ENCODE results near the gene NPL.

NPL gene

DNA sequence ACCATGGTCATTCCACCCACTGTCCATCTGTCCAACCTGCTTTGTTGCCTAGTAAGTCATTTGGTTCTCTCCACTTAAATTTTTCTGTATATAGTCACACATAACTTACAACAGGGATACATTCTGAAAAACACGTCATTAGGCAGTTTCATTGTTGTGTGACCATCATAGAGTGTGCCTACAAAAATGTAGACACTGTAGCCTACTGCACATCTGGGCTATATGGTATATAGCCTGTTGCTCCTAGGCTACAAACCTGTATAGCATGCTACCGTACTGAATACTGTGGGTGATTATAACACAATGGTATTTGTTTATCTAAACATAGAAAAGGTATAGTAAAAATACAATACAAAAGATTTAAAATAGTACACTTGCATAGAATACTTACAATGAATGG lies 10.0 kb upstream of the NPL start:
- no peak for DNase-seq

DNA sequence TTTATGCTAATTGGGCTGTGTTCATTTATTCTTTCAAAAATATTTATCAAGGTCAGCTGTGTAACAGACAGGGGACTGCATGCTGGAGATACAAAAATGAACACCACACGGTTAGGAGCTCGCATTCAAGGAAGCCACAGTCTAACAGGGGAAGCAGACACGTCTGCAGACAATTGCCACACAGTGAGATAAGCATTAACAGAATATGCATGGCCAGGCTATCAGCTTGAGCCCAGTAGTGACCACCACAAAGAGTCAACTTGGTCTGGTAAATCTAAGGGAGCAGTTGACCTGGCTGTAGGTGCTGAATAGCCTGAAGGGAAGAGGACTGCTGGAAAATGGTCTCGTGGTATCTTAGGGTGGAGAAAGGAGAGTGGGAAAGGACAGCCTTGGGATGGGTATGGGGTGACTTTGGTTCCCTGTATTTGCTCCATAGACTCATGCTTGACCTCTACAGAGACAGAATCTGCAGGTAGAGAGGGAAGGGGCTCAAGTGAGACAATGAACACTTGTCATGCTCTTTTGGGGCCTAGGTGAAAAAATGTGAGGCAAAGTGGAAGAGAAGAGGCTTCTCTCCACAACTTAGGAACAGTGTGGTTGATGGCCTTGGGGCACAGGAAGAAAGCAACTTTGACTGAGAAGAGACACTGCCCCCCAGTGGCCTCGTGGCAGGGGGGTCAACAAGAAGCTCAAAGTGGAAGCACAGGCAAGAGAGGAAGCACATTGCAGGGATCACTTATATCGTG lies 7.6 kb upstream of the NPL start:
- peak; percentile 78 for DNase-seq

DNA sequence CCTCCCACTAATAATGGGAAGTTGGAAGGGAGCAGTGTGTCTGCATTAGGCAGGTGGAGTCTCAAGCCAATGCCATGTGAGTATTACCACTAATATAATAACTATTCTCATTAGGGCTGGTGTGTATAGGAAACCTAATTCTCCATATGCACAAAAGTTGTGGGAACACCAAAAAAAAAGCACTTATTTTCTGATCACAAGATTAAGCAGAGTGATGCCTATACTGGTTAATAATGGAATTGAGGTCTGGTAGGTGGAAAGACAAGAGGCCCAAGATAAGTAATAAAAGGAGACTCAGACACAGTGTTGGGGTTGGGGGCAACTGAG lies 7.0 kb upstream of the NPL start:
- no peak for DNase-seq

DNA sequence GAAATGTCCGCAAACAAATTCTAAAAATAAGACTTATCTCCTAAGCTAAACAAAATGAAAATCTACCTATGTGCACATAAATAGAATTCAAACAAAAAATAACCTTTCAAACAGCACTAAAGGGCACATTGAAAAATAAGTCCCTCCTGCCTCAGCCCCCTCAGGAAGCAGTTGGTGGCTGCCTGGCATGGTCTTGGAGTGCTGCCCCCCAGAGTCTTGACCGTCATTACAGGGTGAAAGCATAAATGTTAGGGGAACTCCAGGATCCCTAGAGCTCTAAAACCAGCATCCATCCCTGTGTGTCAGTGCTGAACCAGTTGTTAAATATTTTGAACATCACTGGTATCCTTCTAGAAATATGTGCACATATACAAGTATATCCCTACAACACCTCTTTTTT lies 6.5 kb upstream of the NPL start:
- DNase-seq: no peak

DNA sequence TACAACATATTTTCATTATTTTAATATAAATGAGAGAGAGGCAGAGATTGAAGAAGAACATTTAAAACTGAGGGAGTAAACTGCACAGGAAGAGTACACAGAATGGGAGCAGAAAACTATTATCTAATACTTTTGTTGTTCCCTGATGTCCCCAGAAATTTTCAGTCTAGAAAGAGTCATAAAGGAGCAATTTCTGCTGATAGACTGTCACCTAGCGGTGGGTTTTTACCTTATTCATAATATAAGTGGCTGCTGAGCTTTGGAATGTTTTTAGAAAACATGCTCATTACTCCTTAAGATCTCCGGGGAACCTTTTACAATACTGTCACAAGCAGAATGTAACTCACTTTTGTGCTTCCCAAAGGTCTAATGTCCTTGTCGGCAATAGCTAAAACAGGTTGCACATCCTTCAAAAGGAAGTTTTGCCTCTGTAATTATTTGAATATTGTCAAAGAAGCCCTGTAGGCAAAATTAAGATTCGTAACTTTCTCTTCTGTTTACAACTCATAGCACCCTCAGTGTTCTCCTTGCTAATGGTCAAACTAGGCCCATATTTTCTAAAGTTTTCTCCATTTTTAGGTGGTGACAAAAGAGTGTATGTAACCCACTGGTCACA lies 4.9 kb upstream of the NPL start:
- peak; percentile 62 for DNase-seq

DNA sequence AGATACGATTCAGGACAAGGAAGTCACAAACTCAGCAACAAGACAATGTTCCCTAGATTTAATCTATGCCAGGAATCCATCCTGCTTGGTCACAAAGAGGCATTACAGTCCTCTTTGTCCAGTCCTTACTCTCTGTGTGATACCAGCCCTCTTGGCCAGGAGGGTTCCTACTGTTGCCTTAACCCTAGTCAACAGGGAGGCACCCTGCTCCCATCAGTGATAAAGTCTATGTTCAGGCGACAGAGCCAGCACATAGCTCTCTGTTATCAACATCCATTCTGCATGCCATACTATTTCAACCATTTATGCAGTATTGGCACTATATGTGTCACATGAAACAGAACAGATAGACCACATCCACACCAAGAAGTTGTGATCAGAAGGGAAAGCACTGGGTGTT lies 4.4 kb upstream of the NPL start:
- DNase-seq: no peak

DNA sequence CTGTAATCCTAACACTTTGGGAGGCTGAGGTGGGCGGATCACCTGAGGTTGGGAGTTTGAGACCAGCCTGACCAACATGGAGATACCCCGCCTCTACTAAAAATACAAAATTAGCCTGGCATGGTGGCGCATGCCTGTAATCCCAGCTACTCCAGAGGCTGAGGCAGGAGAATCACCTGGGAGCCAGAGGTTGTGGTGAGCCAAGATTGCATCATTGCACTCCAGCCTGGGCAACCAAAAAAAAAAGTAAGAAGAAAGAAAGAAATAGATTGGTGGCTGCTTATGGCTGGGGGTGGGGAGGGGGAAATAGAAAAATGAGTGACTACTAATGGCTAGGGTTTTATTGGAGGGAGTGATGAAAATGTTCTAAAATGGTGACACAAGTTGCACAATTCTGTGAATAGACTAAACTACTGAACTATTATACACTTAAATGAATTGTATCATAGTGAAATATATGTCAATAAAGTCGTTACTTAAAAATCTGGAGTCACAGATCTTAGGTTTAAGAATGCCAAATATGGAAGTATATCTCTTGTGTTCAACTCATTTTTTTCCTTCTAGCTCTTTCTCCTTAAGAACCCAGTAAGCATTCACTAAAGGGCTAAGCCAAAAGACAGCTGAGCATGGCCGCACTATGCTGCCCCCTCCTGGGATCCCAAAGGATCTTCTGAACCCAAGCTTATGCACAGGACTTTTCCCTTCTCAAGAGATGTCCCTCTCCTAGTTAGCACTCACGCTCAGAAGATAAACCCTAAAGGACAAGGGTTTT lies 3.2 kb upstream of the NPL start:
- DNase-seq: peak; percentile 69

DNA sequence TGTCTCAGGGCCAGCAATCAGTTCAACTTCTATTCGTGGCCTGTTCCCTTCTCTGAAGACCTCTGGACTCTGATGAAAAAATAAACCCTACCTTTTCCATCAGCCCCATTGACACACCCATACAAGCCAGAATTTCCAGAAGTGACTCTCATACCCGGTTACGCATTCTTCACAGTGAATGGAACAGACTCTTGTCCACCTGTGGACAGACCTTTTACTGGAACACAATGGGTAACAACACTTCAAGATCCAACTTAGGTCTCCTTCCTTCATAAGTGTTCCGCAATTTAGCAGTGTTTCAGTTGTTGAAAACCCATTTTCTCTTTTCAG lies 2.6 kb upstream of the NPL start:
- DNase-seq: no peak

DNA sequence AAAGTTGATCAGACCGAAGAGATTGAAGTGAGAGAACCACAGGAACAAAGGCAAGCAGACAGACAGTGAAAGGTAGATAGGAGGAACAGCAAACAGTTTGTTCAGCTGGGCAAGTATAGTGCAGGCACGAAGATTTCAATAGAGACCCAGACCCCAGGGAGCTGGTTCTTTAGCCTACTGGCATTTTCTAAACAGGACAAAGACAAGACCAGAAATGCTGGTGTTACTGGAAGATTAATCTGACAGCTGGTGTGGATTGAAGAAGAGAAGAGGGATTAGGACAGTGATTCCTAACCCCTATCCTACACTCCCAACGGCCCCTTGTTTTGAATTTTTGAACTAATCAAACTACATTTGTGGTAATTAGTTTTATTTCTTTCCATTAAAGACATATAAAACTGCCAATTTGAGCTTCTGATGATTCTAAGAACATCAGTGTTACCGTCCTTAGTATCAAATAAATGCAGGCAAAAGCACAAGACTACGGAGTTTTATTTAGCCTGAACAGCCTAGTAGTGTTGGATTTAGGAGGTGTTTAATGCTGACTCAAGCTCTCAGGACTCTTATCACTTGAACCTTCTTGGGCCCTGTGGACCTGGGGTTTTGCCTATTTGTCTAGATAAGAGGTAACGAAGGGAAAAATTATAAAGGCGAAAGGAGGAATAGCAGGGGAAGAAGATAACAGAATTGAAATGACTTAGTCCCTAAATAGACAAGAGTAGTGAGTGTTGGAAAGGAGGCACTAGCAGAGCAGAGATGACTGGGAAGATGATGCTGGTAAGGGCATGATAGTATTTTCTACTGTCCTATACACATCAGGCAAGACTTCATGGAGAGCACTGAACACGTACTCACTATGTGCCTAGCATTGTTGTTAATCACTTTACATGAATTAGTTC lies 2.0 kb downstream of the NPL start:
- DNase-seq: no peak

DNA sequence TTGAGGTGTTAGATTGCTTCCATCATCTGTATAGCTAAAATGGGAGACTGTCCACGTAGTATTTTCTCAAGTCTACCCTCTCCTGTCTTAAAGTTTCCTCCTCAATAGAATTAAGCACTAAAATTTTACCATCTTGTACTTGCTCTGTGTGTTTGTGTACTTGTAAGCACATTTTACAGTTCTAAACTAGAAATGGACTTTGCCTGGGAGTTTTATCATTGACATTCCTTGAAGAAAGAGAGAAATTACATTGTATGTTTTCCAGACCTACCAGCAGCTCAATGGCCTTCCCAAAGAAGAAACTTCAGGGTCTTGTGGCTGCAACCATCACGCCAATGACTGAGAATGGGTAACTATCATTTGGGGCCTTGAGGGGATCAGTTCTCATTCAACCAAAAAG lies 4.5 kb downstream of the NPL start:
- no peak for DNase-seq

DNA sequence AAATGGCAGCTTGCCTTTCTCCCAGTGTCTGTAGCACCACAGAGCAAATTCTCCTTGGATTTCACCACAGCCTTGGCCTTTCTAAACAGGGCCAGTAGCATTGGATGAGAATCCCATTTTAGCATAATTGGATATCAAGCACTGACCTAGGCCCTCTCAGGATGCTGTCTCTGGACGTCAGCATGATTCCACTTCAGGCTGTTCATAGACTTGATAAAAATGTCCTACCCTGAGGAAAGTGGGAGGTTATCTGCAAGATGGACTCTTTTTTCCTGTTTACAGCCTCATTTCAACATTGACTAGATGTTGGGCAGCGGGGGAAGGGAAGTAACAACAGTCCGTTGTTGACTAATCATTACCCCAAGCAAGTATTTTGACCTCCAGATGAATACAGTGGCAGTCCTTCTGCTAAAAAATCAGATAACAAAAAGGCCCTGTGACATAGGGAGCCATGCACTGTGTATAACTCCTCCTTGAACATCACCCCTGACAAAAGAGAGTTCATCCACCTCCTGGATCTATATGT lies 5.2 kb downstream of the NPL start:
- no peak for DNase-seq

DNA sequence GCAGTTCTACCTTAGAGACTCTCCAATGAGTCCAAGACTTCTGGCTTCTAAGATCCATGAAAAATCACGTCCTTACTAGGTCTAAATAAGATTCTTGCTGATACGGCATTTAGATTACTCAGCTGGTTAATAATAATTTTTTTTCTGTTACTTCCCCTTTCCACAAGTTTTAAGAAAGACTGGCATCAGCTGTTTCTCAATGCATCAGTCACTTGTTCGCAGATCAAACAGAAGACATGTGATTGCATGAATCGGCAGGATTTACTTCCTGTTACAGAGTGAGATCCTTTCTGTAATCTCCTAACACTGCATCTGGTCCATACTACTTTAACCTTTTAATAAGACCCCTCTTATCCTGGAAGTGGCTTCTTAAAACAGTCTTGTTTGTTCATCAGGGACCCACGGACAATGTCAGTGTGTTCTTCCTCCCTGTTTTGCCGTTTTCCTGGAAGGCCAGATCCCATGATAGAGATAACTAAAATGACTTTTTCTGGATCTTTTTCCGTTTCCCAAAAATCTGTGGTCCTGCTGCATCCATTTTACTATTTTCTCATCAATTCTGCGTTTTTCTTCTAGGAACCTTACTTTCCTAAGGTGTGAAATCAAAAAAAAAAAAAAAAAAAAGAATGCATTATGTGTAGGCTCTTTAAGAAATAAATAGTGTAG lies 6.1 kb downstream of the NPL start:
- no peak for DNase-seq

DNA sequence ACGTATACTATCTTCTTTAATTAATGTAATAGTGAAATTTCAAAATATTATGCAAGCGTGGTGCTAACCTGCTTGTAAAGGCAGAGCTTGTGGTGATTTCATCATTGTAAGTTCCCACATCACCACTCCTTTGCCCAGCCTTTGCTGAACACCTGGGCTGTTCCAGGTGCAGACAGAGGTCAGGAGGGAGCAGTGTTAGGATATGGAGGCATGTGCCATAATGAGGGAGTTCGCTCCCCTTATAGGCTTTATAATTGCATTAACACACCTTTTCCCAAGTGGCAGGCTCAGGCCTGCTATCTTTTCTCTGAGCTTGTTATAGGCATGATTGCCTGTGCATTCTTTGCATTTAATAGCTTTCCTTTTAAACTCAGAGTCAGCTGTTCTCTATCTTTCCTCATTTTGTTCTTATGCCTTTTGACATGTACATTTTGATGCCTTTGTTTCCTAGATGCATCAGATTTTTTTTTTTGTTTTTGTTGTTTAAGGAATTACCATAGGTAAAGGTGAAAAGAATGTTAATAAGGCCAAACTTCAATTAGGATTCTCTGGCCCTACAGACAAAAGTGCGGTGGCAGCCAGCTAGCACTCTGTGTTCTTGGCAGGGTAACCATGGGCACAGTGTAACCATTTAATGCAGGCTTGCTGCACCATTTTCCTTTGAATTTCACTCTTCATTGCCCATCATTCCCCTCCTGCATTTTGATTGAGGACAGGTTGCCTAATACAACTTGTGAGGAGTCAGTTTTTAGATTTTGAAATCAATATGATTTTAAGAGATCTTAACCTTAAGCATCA lies 12.6 kb downstream of the NPL start:
- peak; percentile 38 for DNase-seq

DNA sequence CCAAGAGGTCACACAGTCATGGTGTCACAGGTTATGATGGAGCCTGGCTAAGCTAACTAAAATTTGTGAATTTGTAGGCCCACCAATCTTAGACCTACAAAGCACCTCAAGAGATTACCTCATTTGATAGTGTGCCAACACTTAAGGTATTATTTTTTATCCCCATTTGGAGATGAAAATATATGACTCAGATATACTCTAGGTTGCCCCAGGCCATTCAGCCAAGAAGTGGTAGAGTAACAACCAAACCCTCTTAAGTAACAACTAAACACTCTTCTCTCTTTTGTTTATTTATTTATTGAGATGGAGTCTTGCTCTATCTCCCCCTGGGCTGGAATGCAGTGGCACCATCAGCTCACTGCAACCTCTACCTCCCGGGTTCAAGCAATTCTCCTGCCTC lies 14.3 kb downstream of the NPL start:
- DNase-seq: no peak

DNA sequence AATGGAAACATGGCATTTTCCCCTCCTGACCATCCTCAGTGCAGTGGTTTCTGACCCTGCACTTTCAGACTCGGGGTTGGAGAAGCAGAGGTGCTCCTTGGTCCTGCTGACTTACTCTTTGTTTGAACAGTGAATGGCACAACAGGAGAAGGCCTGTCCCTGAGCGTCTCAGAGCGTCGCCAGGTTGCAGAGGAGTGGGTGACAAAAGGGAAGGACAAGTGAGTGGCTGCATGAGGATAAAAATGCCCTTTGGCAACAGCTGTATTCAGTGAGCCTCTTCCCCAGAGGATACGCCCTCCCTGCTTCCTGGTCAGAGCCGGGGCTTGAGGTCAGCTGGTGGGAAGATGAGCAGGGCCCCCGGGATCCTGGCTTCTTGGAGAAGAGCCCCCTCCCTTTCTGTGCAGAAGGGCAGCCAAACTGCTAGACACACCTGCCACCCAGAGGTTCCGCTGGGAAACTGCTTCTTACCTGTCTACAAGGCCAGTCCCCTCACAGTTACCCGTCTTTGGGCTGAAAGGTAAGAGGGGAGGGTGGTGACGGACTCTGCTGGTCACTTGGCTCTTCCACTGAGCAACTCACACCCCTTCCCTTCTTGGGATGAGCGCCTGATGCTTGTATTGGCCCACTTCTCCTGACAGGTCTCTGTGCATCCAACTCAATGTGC lies 16.6 kb downstream of the NPL start:
- peak; percentile 80 for DNase-seq

DNA sequence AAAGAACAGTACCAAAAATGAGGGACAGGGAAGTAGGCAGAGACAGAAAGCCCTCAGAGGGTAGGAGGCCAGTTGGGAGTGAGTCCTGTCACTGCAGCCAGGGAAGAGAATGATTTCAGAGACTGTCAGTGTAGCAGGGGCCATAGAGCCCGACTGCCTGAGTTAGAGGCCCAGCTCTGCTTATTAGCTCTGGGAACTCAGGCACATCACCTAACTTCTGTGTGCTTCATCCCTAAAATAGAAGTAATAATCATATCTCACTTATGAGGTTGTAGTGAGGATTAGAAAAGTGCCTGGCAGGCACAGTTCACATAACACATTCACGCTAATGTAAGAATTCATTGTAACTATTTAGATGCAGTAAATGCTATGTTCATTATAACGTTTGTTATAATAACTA lies 18.3 kb downstream of the NPL start:
- DNase-seq: no peak

DNA sequence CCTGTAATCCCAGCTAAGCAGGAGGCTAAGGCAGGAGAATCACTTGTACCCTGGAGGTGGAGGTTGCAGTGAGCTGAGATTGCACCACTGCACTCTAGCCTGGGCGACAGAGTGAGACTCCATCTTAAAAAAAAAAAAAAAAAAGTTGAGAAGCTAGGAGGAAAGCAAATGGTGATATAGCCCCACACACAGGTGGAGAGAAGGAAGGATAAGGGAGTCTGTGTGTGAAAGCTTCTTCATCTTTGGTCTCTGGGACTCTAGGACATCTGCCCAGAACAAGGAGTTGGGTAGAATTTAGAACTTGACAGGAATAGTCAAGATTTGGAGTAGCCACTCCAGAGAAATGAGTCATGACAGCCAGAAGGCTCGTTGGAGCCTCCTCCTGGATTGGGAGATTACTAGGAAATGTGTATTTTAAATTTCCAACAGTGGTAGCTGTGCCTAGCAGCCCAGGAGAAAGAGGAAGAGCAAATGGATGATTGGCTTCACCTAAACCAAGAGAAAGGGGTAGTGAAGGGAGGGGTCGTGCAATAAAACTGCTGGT lies 19.9 kb downstream of the NPL start:
- no peak for DNase-seq

DNA sequence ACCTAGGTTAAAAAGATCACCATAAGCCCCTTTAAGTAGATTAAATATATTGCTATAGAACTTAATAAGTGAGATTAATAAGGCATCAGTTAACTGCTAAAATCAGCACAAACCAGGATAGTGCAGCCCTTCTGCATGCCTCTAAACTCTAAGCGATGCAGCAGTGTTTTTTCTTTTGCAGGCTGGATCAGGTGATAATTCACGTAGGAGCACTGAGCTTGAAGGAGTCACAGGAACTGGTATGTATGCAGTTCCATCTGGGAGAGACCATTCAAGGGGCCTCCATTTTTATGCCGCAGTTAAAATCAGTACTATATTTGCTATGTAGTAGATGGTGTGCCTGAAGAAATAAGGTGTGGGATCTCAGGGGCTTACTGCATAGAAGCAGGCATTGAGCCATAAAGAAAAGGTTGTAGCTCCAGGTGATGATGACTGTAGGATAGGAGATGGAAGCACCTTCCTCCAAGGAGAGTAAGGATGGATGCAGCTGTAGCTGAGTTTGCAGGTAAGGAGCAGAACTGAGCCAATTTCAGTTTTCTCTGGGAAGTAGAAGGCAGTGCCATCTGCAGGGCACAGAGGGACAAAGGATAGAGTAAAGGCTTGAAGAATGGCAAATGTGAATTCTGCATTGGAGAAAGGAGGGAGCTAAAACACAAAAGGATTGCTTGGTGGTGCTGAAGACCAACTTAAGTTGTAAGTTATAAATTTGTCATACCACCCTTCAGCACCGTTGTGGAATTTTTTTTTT lies 22.6 kb downstream of the NPL start:
- no peak for DNase-seq

DNA sequence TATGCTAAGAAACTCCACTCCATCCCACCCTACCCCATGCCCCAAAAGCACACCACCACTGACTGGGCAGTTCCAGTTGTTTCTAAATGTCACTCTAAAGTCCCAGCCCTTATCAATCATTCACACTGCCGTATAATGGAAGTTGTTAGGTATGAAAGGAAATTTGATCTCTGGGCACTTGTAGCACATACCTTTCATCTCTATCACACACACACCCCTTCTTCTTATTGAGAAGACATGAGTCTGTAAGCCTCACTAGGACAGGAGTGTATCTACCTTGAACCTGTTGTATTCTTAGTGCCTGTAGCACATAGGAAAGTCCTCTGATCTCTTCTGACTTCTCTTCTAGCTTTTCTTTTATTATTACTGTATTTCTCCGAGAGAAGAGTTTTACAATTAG lies 27.3 kb downstream of the NPL start:
- DNase-seq: no peak

DNA sequence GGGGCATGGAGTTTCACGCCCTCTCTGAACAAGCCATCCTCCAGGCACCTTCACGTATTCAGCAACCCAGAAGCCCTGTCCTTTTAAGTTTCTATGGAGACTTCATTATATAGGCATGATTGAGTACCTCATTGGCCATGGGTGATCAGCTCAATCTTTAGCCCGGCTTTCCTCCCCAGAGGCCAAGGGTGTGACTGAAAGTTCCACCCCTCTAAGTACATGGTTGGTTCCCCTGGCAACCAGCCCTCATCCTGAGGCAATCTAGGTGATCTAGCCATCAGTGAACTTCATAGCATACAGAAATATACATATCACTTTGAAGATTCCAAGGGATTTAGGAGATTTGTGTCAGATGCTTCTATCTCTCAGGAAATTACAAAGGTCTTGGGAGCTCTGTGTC lies 28.2 kb downstream of the NPL start:
- DNase-seq: no peak

All from NCI-H146 (cell line).